Measurements from ENCODE around the gene JPH2.

JPH2 gene

GRCh38 chr20:44070139-44070900 lies 116.7 kb downstream of the JPH2 start:
- peak overlapping the region in 9 of 21 experiments; percentile 13 to 86 (median 73) for H3K27ac ChIP-seq

GRCh38 chr20:44069203-44070011 lies 117.6 kb downstream of the JPH2 start:
- H3K4me3 ChIP-seq: peak overlapping the region in 1 of 7 experiments; percentile 1

More at GRCh38 chr20:44070139-44070900, 116.7 kb downstream of the JPH2 start:
- H3K4me3 ChIP-seq: no peak overlapping the region

GRCh38 chr20:44068316-44069201 lies 118.4 kb downstream of the JPH2 start:
- H3K4me3 ChIP-seq: peak overlapping the region in 1 of 7 experiments; percentile 1
- H3K27ac ChIP-seq: peak overlapping the region in 9 of 21 experiments; percentile 48 to 86 (median 68)

More at GRCh38 chr20:44069203-44070011, 117.6 kb downstream of the JPH2 start:
- H3K27ac ChIP-seq: peak overlapping the region in 12 of 21 experiments; percentile 13 to 86 (median 65)

- Histone ChIP-seq H3K27ac (no peak overlapping the region), H3K4me3 (no peak overlapping the region)
Measured at GRCh38 chr20:44067650-44068081, 119.3 kb downstream of the JPH2 start.

- Histone ChIP-seq H3K27ac (no peak overlapping the region), H3K4me3 (no peak overlapping the region)
Measured at GRCh38 chr20:44066645-44067606, 120.1 kb downstream of the JPH2 start.

- Histone ChIP-seq H3K27ac (no peak overlapping the region), H3K4me3 (no peak overlapping the region)
Measured at GRCh38 chr20:44065401-44066340, 121.3 kb downstream of the JPH2 start.

GRCh38 chr20:44064501-44065400 lies 122.2 kb downstream of the JPH2 start:
- Histone ChIP-seq H3K27ac (no peak overlapping the region), H3K4me3 (no peak overlapping the region)

All from skin epidermis (tissue), 12 donors.